BJ (cell line): ENCODE measurements around the gene LAMA3. TPM values are rescaled to one million over a fixed set of nuclear protein-coding genes. Genes with fewer than 3 reads are reported as not detected.

Experiments
- CTCF ChIA-PET: fragments of 350-600 bp; formaldehyde crosslinking; extraction: SDS; loops from one replicate; lab custom pipeline; 2021; ENCODE audit warnings: antibody characterized with exemption, inconsistent platforms; lab: Yijun Ruan, JAX
- POLR2A ChIA-PET: fragments of 300-600 bp; sonication (Branson Sonifier 250); formaldehyde crosslinking; extraction: SDS; loops from one replicate; lab custom pipeline; 2021; ENCODE audit warnings: antibody characterized with exemption; lab: Charles Lee
- DNase-seq: peaks from one replicate; pipeline ENCODE4 v3.0.0-alpha.2; 2011; ENCODE audit warnings: low read depth
- H3K27me3 ChIP-seq: 2 replicates; pipeline ENCODE4 v1.6.0; 2011; ENCODE audit warnings: low read length; ENCODE audit not compliant: control insufficient read depth, insufficient read depth
- H3K36me3 ChIP-seq: 2 replicates; pipeline ENCODE4 v1.5.1; 2011; ENCODE audit warnings: low read length; ENCODE audit not compliant: control insufficient read depth, insufficient read depth
- H3K4me3 ChIP-seq: 2 replicates; pipeline ENCODE4 v1.5.1; 2011; ENCODE audit warnings: low read depth, mild to moderate bottlenecking, control low read depth, low read length
- polyA plus RNA-seq: library from polyadenylated mRNA; depleted of rRNA; stranded (reverse); fragments of >200 nt; gene quantifications from 2 replicates; pipeline ENCODE4 v1.2.3, GENCODE V29; 2011
- TF ChIP-seq, protein P1 (sequence below): IDR thresholded peaks from 2 replicates; pipeline ENCODE4 v1.5.1; 2011; ENCODE audit warnings: low read depth, mild to moderate bottlenecking, control low read depth, inconsistent platforms, low read length, moderate library complexity; ENCODE audit not compliant: insufficient read depth

LAMA3 gene
- polyA plus RNA-seq, 1 experiment, result 5.6 TPM

DNA sequence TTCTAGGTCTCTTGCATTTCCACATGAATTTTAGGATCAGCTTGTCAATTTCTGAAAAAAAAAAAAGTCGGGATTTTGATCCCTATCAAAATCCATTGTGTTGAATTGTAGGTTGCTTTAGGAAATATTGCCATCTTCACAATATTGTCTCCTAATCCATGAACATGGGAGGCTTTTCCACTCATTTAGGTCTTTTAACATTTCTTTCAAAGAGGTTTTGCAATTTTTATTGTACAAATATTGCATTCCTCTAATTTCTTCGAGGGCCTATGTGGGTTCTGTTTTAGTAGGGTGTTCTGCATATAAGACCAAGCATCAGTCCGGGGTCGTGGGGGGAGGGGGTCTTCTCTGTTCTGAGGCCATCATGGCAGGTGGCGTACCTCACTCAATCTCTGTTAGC, 725 bp upstream of the LAMA3 start:
- CTCF ChIA-PET, result interaction anchor here (2.6 kb wide), 1 partner anchor 15 kb away, joined by 8 read pairs; no protein-coding TSS in a partner anchor
- H3K27me3 ChIP-seq, result no peaks in the 10 kb centered on the region
- TF ChIP-seq, protein P1, sequence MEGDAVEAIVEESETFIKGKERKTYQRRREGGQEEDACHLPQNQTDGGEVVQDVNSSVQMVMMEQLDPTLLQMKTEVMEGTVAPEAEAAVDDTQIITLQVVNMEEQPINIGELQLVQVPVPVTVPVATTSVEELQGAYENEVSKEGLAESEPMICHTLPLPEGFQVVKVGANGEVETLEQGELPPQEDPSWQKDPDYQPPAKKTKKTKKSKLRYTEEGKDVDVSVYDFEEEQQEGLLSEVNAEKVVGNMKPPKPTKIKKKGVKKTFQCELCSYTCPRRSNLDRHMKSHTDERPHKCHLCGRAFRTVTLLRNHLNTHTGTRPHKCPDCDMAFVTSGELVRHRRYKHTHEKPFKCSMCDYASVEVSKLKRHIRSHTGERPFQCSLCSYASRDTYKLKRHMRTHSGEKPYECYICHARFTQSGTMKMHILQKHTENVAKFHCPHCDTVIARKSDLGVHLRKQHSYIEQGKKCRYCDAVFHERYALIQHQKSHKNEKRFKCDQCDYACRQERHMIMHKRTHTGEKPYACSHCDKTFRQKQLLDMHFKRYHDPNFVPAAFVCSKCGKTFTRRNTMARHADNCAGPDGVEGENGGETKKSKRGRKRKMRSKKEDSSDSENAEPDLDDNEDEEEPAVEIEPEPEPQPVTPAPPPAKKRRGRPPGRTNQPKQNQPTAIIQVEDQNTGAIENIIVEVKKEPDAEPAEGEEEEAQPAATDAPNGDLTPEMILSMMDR, result no peak
- no peak overlapping the region for H3K4me3 ChIP-seq
- no peaks in the 10 kb centered on the region for H3K36me3 ChIP-seq
- no peak for DNase-seq
- POLR2A ChIA-PET, result interaction anchor here (0.6 kb wide), 1 partner anchor 108 kb away, joined by 3 read pairs; no protein-coding TSS in a partner anchor

DNA sequence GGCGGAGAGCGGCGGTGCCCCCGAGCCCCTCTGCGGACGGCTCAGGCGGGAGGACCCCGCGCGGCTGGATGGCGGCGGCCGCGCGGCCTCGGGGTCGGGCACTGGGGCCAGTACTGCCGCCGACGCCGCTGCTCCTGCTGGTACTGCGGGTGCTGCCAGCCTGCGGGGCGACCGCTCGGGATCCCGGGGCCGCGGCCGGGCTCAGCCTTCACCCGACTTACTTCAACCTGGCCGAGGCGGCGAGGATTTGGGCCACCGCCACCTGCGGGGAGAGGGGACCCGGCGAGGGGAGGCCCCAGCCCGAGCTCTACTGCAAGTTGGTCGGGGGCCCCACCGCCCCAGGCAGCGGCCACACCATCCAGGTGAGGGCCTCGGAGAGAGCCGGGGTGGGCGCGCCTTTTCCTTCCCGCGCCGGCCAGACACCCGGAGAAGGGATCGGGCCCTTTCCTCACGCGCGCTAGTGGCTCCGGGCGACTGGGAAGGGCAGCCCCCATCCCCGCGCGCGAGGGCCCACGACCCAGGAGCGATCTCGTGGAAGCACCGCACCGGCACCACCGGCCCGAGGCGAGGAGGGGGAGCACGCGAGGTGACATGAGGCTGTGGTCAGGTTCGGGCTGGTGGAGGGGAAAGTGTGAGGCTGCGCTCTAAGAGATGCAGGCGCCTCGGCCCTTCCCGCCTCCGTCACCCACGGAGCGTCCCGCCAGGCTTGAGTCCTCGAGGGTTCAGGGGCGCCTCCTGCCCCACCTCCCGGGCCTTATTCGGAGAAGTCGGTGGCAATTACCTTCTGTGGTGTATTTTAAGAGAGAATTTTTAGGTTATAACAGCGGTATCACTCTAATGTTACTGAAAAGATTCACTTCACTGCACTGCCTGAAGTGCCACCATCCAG, 607 bp downstream of the LAMA3 start:
- no peak for DNase-seq
- Histone ChIP-seq H3K27me3 (no peaks in the 10 kb centered on the region), H3K4me3 (peak overlapping the region; percentile 52), H3K36me3 (no peaks in the 10 kb centered on the region)
- ChIA-PET CTCF (interaction anchor here (2.6 kb wide), 1 partner anchor 13 kb away, joined by 8 read pairs; no protein-coding TSS in a partner anchor), POLR2A (no interaction called here)
- TF ChIP-seq, protein P1, result no peak

DNA sequence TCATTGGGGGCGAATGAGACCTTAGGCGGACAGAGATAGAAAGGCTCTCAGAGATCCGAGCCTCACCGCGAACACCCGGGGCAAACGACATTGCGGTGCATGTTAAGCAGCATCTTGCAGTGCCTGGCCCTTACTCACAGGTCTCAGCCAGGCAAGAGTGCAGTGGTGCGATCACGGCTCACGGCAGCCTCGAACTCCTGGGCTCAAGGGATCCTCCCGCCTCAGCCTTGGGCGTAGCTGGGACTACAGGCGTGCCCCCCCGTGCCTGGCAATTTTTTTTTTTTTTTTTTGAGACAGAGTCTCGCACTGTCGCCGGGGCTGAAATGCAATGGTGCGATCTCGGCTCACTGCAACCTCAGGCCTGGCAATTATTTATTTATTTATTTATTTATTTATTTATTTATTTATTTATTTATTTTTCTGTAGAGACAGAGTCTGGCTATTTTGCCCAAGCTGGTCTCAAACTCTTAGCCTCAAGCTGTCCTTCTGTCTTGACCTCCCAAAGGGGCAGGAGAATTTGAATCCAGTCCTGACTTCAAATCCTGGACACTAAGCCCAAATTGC, 1.3 kb downstream of the LAMA3 start:
- CTCF ChIA-PET, result no interaction called here
- POLR2A ChIA-PET, result no interaction called here
- Histone ChIP-seq H3K4me3 (no peak overlapping the region), H3K36me3 (no peaks in the 10 kb centered on the region), H3K27me3 (no peaks in the 10 kb centered on the region)
- no peak for DNase-seq
- TF ChIP-seq, protein P1, result no peak

DNA sequence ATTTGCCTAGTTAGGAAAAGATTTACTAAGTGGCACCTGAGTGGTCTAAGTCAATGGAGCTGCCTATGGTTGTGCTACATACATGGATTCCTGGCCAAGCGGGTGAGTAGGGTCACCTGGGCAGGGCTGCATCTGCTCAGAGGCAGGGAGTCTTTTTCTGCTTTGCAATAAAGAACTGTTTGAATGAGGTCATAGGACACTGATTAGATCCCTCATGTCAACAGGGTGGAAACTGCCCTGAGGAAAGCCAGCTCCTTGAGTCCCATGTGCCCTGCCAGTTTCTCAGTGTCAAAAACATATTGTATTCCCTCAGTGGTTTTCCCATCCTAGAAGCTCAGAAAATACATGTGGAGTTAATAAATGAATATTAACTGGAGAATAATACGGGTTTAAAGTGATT, 4.6 kb downstream of the LAMA3 start:
- no peaks in the 10 kb centered on the region for H3K36me3 ChIP-seq
- TF ChIP-seq, protein P1, result no peak
- no peak for DNase-seq
- H3K4me3 ChIP-seq, result no peak overlapping the region
- ChIA-PET POLR2A (no interaction called here), CTCF (interaction anchor here (3.3 kb wide), 1 partner anchor 9 kb away, joined by 20 read pairs; no protein-coding TSS in a partner anchor)
- H3K27me3 ChIP-seq, result no peaks in the 10 kb centered on the region
